A673 (cell line): ENCODE data around the gene SLC25A47.

Experiments
- EZH2 ChIP-seq: fragments of 200-600 bp; sonication (generic); IDR thresholded peaks from 2 replicates; pipeline ENCODE4 v1.6.1; 2017; ENCODE audit warnings: borderline replicate concordance, low read depth, mild to moderate bottlenecking, mixed read lengths, antibody characterized with exemption, low read length; ENCODE audit not compliant: poor library complexity, severe bottlenecking
- TF ChIP-seq, protein P1 (sequence below): fragments of 300-800, 200-600 bp; sonication (generic); conservative IDR thresholded peaks from 2 replicates; pipeline ENCODE4 v1.5.1; 2017; ENCODE audit warnings: low read depth, mild to moderate bottlenecking, antibody characterized with exemption, low read length, moderate library complexity, mixed read lengths

DNA sequence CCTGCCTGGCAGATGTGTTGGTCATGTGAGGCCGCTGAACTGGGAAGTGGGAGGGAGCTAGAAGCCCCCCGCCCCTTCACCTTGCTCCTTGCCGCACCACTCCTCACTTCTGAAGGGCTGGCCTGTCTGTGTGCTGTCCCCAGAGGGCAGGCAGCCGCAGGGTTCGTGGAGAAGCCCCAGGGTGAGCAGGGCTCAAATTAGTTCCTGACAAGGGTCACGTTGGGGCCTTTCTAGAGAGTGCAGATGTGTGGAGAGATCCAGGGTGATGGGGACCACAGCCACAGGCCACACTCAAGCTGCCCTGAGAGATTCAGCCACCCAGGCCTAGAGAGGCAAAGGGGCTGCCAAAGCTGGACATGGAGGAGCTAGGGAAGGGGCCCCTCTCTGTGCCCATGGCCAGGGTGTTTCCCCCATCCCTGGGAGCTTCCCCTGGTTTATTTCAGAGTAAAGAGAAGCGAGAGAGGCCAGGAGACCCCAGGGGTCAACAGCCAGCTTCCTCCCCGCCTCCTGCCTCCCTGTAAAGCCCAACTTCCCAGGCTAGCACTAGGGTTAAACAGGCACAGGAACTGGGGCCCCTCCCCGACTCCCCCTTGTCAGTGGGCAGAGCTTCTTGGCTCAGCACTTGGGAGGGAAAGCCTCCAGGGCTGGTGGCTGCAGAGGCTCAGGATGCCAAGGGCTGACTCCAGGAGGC lies 33.1 kb upstream of the SLC25A47 start:
- TF ChIP-seq, protein P1, sequence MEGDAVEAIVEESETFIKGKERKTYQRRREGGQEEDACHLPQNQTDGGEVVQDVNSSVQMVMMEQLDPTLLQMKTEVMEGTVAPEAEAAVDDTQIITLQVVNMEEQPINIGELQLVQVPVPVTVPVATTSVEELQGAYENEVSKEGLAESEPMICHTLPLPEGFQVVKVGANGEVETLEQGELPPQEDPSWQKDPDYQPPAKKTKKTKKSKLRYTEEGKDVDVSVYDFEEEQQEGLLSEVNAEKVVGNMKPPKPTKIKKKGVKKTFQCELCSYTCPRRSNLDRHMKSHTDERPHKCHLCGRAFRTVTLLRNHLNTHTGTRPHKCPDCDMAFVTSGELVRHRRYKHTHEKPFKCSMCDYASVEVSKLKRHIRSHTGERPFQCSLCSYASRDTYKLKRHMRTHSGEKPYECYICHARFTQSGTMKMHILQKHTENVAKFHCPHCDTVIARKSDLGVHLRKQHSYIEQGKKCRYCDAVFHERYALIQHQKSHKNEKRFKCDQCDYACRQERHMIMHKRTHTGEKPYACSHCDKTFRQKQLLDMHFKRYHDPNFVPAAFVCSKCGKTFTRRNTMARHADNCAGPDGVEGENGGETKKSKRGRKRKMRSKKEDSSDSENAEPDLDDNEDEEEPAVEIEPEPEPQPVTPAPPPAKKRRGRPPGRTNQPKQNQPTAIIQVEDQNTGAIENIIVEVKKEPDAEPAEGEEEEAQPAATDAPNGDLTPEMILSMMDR: no peak
- TF ChIP-seq EZH2: no peak
